ENCODE results near the gene PTPRN2. TPM values are rescaled to one million over a fixed set of nuclear protein-coding genes. Genes with fewer than 3 reads are reported as not detected.

The PTPRN2 gene
- total and polyA plus RNA-seq, 5 experiments from 2014 or later = 0.69 to 1.5 (median 0.99) TPM

DNA sequence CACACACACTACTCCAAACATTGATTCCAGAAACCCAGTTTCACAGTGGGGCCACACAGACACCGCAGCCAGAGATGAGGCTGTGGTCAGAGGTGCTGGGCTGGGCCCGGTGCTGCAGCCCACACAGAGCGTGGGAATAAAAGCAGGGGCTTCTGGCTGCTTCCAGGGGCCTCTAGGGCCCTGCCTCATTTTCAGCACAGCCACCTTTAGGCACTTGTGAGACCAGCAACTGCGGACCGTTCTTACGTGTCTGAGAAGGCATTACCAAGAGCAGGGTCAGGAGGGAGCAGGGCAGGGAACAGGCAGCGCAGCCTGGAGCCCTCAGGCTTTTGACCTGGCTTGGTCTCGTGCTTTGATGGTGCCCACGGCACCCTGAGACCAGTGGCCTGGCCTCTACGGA, 980.4 kb downstream of the PTPRN2 start:
- Mint-ChIP-seq H3K36me3 (no peaks in the 10 kb centered on the region), H3K27ac (no peak overlapping the region), H3K4me3 (no peak overlapping the region), H3K4me1 (peaks cover 2 to 11% (median 6%) of the 10 kb centered on the region in 4 donors), H3K9me3 (peaks cover 0 to 2% (median 0%) of the 10 kb centered on the region in 9 donors), H3K27me3 (peaks cover 0 to 2% (median 0%) of the 10 kb centered on the region in 5 donors)
- DNase-seq = no peak
- POLR2A ChIA-PET = no interaction called here
- no peak for ATAC-seq

DNA sequence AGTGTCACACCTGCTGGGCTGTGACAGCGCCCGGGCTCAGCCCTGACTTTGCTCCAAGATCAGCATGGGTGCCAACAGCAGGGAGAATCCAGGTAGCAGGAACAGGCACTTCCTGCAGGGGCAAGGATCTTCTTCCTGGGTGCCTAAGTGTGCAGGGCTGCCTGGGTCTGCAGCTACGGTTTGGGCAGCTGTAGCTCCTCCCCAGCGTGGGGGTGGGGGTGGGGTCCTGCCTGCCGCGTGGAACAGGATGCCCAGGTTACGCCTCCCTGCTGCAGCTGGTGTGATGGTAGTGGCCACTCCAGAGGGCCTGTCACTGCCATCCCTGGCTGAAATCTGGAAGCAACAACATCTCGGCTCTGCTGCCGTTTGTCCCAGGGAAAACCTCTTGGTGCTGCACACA, 981.5 kb downstream of the PTPRN2 start:
- POLR2A ChIA-PET = no interaction called here
- DNase-seq (no peak), ATAC-seq (no peak)
- H3K4me3 Mint-ChIP-seq = no peak overlapping the region
- peaks cover 0 to 1% (median under 1%) of the 10 kb centered on the region in 4 donors for H3K4me1 Mint-ChIP-seq
- no peak overlapping the region for H3K27ac Mint-ChIP-seq
- peaks cover 0 to under 1% (median 0%) of the 10 kb centered on the region in 9 donors for H3K9me3 Mint-ChIP-seq
- no peaks in the 10 kb centered on the region for H3K36me3 Mint-ChIP-seq
- H3K27me3 Mint-ChIP-seq = peaks cover 0 to 2% (median 0%) of the 10 kb centered on the region in 5 donors

DNA sequence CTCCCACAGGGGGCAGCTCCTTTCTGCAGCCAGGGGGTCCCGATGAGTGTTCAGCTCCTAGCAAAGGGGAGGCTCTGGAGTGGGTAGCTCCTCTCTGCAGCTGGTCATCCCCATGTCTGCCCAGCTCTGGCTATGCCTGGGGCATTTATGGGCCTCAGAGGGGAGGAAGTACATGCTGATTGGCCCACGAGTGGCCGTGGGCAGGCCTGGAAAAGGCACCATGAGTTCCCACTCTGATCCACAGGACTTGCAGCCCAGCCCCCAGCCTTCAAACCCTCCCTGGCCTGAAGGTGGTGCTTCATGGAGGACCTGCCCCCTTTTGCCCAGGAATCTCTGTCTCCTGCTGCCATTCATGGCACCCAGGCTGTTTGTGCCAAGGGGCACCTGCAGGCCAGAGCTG, 982.0 kb downstream of the PTPRN2 start:
- Mint-ChIP-seq H3K4me1 (no peaks in the 10 kb centered on the region), H3K9me3 (no peaks in the 10 kb centered on the region), H3K4me3 (no peak overlapping the region), H3K27ac (no peak overlapping the region), H3K36me3 (no peaks in the 10 kb centered on the region), H3K27me3 (peaks cover 0 to 4% (median 0%) of the 10 kb centered on the region in 5 donors)
- POLR2A ChIA-PET = no interaction called here
- DNase-seq = peak in 1 of 10 donors; percentile 46
- ATAC-seq = no peak

DNA sequence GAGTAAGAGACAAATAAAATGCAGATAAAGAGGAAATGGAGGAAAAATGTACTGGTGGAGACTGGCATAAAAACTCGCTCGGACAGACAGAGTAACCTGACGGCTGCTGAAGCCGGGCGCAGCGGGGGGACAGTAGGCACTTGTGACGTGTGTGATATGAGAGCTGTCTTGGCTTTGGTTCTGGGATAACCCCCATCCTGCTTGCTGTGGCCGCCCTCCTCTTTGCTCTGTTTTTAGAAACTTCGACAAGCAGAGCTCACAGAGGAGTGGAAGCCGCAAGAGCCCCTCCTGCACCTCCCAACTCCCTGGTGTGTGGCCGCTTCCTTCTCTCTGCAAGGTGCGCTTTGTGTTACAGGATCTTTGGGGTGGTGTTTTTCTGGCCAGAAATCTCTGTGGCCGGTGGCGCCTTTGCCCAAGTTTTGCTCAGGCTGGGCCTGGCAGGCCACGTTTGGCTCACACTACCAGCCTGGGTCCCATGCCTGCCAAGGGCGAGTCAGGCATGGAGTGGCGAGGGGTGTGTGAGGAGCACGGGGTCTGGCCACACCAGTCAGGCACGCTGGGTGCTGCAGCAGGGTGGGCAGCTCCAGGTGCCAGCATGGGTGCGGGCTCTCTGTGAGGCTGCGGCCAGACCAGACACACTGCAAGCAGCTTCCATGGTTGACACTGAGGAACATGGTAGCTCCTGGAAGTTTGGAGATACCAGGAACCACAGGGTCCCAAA, 982.8 kb downstream of the PTPRN2 start:
- Mint-ChIP-seq H3K4me1 (peaks cover 0 to 1% (median 0%) of the 10 kb centered on the region in 4 donors), H3K27me3 (peaks cover 0 to 4% (median 0%) of the 10 kb centered on the region in 5 donors), H3K27ac (no peak overlapping the region), H3K4me3 (no peak overlapping the region), H3K9me3 (no peaks in the 10 kb centered on the region), H3K36me3 (no peaks in the 10 kb centered on the region)
- POLR2A ChIA-PET = interaction anchor here (0.6 kb wide), 1 partner anchor 696 kb away, joined by 3 read pairs; no protein-coding TSS in a partner anchor
- DNase-seq (peak in 1 of 10 donors; percentile 58), ATAC-seq (no peak)

DNA sequence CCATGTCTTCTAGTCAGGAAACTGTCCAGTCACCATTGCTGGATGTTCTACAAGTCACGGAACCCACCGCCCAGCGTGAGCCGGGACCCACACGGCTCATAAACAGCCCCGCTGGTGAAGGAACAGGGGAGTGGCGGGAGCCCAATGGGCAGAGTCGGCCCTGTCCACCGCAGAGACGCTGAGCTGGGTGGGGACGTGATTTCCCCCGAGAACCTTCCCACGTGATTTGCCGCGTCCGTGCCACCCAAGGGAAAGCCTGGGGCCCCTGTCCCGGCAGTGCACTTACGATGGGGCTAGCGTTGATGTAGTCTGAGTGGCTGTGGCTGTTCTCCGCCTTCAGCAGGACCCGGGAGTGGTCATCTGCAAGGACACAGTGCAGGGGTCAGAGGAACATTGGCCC, 983.9 kb downstream of the PTPRN2 start:
- POLR2A ChIA-PET = no interaction called here
- H3K4me3 Mint-ChIP-seq = no peak overlapping the region
- DNase-seq (peak in 1 of 10 donors; percentile 51), ATAC-seq (no peak)
- H3K4me1 Mint-ChIP-seq = peaks cover 0 to 1% (median 0%) of the 10 kb centered on the region in 4 donors
- no peaks in the 10 kb centered on the region for H3K36me3 Mint-ChIP-seq
- no peak overlapping the region for H3K27ac Mint-ChIP-seq
- no peaks in the 10 kb centered on the region for H3K9me3 Mint-ChIP-seq
- peaks cover 0 to 4% (median 0%) of the 10 kb centered on the region in 5 donors for H3K27me3 Mint-ChIP-seq

DNA sequence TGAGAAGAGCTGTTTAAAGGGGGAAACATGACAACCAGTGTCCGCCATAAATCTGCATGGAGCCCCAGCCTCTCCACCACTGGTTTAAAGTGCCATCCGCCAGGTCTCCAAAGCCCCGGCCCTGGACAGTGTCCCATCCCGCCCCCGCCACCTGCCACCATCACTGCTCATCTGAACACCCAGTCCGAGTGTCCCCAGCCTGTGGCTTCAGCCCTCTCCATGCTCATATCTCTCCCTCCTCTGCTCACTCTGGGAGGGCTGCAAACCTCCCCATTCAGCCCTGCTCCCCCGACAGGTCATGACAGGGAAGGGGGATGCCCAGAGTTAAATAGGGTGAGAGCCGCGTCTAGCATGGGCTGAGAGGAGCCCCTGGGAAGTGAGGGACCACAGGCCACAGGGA, 984.6 kb downstream of the PTPRN2 start:
- H3K27me3 Mint-ChIP-seq = peaks cover 0 to 4% (median 0%) of the 10 kb centered on the region in 5 donors
- POLR2A ChIA-PET = interaction anchor here (1.2 kb wide), 1 partner anchor 21 kb away, joined by 3 read pairs; no protein-coding TSS in a partner anchor

DNA sequence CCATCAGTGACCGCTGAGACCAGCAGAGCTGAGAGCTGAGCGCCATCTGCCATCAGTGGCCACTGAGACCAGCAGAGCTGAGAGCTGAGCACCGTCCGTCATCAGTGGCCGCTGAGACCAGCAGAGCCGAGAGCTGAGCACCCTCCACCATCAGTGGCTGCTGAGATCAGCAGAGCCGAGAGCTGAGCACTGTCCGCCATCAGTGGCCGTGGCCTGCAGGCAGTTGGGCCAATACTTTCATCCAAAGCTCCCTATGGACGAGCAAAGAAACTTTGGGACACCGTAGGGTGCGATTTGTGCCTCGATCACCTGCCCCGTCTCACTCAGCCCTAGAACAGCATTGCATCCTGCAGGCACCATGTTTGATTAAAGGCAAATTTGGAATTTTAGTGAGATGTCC, 985.0 kb downstream of the PTPRN2 start:
- no peaks in the 10 kb centered on the region for H3K9me3 Mint-ChIP-seq
- no peaks in the 10 kb centered on the region for H3K36me3 Mint-ChIP-seq
- no peak for ATAC-seq
- POLR2A ChIA-PET = interaction anchor here (1.2 kb wide), 1 partner anchor 21 kb away, joined by 3 read pairs; no protein-coding TSS in a partner anchor
- H3K4me1 Mint-ChIP-seq = peaks cover 0 to 1% (median 0%) of the 10 kb centered on the region in 4 donors
- no peak overlapping the region for H3K27ac Mint-ChIP-seq
- no peak overlapping the region for H3K4me3 Mint-ChIP-seq
- DNase-seq = no peak
- H3K27me3 Mint-ChIP-seq = peaks cover 0 to 4% (median 0%) of the 10 kb centered on the region in 5 donors

More for the DNA sequence above, 984.6 kb downstream of the PTPRN2 start:
- H3K9me3 Mint-ChIP-seq = no peaks in the 10 kb centered on the region
- H3K4me1 Mint-ChIP-seq = peaks cover 0 to 1% (median 0%) of the 10 kb centered on the region in 4 donors
- no peak overlapping the region for H3K4me3 Mint-ChIP-seq
- no peaks in the 10 kb centered on the region for H3K36me3 Mint-ChIP-seq
- ATAC-seq = no peak
- DNase-seq = peak in 1 of 10 donors; percentile 46
- peak overlapping the region in 2 of 10 donors; percentile 24 to 38 for H3K27ac Mint-ChIP-seq

DNA sequence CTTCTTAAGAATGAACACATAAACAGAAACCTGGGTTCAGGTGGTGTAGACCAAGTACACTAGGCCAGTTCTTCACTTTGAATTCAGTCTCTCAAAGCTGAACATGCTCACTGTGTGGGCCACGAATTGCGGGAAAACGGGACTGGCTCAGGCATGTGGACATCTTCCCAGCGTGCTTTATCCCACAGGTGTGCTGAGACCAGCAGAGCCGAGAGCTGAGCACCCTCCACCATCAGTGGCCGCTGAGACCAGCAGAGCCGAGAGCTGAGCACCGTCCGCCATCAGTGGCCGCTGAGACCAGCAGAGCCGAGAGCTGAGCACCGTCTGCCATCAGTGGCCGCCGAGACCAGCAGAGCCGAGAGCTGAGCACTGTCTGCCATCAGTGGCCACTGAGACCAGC, 985.5 kb downstream of the PTPRN2 start:
- DNase-seq = no peak
- Mint-ChIP-seq H3K27ac (no peak overlapping the region), H3K27me3 (peaks cover 0 to 4% (median 0%) of the 10 kb centered on the region in 5 donors), H3K4me3 (no peak overlapping the region), H3K4me1 (peaks cover 0 to 1% (median 0%) of the 10 kb centered on the region in 4 donors), H3K36me3 (no peaks in the 10 kb centered on the region), H3K9me3 (no peaks in the 10 kb centered on the region)
- POLR2A ChIA-PET = interaction anchor here (1.2 kb wide), 1 partner anchor 21 kb away, joined by 3 read pairs; no protein-coding TSS in a partner anchor
- no peak for ATAC-seq

DNA sequence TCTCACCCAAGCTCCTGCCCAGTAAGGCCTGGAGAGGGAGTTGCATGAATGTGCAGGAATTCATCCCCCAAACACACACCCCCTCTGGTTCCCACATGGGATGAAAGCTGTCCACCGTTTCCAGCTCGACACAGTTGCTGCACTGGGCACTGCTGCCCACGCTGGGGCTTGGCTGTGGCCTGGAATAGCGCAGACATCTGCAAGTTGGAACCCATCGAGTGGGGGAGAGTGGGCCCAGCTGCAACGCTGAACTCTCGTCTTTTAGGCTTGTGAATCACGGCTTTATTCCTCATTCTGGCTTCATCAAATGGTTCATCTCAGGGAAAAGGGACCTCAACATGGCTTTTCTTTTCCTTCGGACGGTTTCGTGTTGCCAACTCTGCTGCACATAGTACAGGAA, 986.1 kb downstream of the PTPRN2 start:
- POLR2A ChIA-PET = no interaction called here
- DNase-seq (peak in 1 of 10 donors; percentile 54), ATAC-seq (no peak)
- Mint-ChIP-seq H3K27me3 (peaks cover 0 to 4% (median 0%) of the 10 kb centered on the region in 5 donors), H3K4me1 (peaks cover 0 to 1% (median 0%) of the 10 kb centered on the region in 4 donors), H3K9me3 (no peaks in the 10 kb centered on the region), H3K4me3 (no peak overlapping the region), H3K27ac (no peak overlapping the region), H3K36me3 (no peaks in the 10 kb centered on the region)

DNA sequence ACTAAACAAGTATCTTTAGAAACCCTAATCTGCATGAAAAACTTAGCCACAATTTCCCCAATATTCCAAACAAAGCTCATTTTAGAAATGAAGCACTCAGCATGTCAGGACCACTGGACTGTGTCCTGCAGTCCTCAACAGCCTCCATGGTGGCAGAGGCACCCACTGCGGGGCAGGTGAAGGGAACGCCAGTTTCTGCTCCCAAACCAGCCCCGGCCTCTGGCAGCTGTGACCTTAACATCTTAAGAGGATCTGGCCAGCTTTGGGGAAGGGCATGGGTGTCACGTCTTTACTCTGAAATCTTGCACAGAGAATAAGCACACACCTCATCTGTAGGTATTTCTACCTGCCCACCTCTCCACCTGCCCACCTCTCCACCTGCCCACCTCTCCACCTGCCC, 988.1 kb downstream of the PTPRN2 start:
- no peak overlapping the region for H3K27ac Mint-ChIP-seq
- DNase-seq (peak in 1 of 10 donors; percentile 40), ATAC-seq (no peak)
- POLR2A ChIA-PET = no interaction called here
- no peak overlapping the region for H3K4me3 Mint-ChIP-seq
- H3K27me3 Mint-ChIP-seq = peaks cover 0 to 10% (median 0%) of the 10 kb centered on the region in 5 donors
- no peaks in the 10 kb centered on the region for H3K9me3 Mint-ChIP-seq
- H3K4me1 Mint-ChIP-seq = peaks cover 0 to 1% (median 0%) of the 10 kb centered on the region in 4 donors
- no peaks in the 10 kb centered on the region for H3K36me3 Mint-ChIP-seq

DNA sequence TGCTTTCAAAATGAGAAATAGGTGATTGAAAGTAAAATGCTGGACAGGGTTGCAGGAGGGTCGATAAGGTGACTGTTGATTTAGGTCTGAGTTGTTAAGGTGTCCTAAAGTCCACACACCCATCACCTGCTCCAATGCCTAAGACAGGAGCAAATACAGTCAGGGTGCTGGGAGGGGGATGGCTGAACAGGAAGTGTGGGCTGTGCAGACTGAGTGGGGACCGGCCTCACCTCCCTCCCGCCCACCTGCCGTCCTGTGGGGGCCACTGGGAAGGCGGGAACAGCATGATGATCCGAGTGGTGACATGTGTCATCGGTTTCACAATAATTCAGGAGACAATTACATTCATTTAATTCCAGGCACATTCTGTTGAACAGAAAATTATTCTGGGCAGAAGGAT, 990.1 kb downstream of the PTPRN2 start:
- H3K9me3 Mint-ChIP-seq = no peaks in the 10 kb centered on the region
- DNase-seq = no peak
- POLR2A ChIA-PET = no interaction called here

DNA sequence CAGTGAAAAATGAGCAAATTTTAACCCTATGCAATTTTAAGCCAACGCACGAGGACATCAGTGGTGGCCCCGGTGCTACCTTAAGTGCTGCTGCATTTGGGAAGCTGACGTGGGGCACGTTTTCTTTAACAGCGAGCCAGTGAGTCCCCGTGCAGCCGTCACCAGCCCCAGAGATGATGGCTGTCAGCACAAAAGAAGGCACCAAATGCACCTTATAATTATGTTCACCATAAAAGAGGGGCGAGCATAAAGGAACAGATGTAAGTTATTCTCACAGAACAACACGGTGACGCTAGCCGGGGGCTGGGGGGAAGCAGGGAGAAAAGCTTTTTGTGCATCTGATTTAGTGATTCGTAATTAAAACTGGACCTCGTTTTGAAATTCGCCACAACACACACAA, 990.7 kb downstream of the PTPRN2 start:
- Mint-ChIP-seq H3K4me1 (peaks cover 0 to 1% (median 0%) of the 10 kb centered on the region in 4 donors), H3K4me3 (no peak overlapping the region), H3K27me3 (peaks cover 2 to 36% (median 8%) of the 10 kb centered on the region in 5 donors), H3K9me3 (no peaks in the 10 kb centered on the region), H3K36me3 (no peaks in the 10 kb centered on the region), H3K27ac (no peak overlapping the region)
- POLR2A ChIA-PET = no interaction called here
- ATAC-seq (no peak), DNase-seq (no peak)

More for the DNA sequence above, 990.1 kb downstream of the PTPRN2 start:
- H3K27ac Mint-ChIP-seq = no peak overlapping the region
- peaks cover 2 to 29% (median 4%) of the 10 kb centered on the region in 5 donors for H3K27me3 Mint-ChIP-seq
- H3K4me3 Mint-ChIP-seq = no peak overlapping the region
- H3K36me3 Mint-ChIP-seq = no peaks in the 10 kb centered on the region
- H3K4me1 Mint-ChIP-seq = peaks cover 0 to 1% (median 0%) of the 10 kb centered on the region in 4 donors
- no peak for ATAC-seq

DNA sequence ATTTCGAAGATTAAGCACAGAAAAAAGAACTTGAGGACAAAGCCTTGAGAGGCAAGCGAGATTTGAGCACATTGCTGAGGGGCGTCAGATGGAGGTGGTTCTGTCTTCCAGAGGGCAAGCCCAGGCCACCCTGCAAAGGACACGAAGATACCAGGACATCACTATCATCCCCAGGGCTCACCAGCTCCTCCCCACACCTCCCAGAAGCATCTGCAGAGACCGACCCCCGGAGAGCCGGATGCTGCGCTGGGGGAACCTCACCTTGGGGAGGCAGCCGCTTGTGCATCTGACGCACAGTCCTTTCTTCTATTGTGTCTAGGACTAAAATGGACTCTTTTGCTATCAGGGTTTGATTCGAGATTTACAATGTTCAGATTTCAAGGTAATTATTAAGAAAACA, 991.2 kb downstream of the PTPRN2 start:
- Mint-ChIP-seq H3K4me3 (no peak overlapping the region), H3K27me3 (peaks cover 2 to 40% (median 10%) of the 10 kb centered on the region in 5 donors)
- POLR2A ChIA-PET = no interaction called here

More for the DNA sequence above, 991.2 kb downstream of the PTPRN2 start:
- H3K36me3 Mint-ChIP-seq = no peaks in the 10 kb centered on the region
- H3K4me1 Mint-ChIP-seq = peaks cover 0 to 1% (median 0%) of the 10 kb centered on the region in 4 donors
- H3K9me3 Mint-ChIP-seq = no peaks in the 10 kb centered on the region
- H3K27ac Mint-ChIP-seq = peak overlapping the region in 1 of 10 donors; percentile 27
- DNase-seq = no peak
- ATAC-seq = no peak

Measured in naive thymus-derived CD8-positive, alpha-beta T cell (primary cell).